Measurements from ENCODE around the gene APBA2. TPM values are rescaled to one million over a fixed set of nuclear protein-coding genes. Genes with fewer than 3 reads are reported as not detected.

Gene APBA2
- total RNA-seq, 1 experiment from 2014 or later = not detected

GRCh38 chr15:28890711-28891495 is 5.1 kb downstream of the APBA2 start:
- no peaks in the 10 kb centered on the region for H3K27me3 ChIP-seq (replicated peaks; ENCODE audit: control insufficient read depth, insufficient read depth, low read length)
- Mint-ChIP-seq H3K9me3 (ENCODE audit: unreplicated experiment) (no peaks in the 10 kb centered on the region), H3K4me1 (ENCODE audit: low read depth, unreplicated experiment) (no peaks in the 10 kb centered on the region), H3K4me3 (ENCODE audit: unreplicated experiment) (no peak overlapping the region), H3K27me3 (ENCODE audit: insufficient read depth, unreplicated experiment) (no peaks in the 10 kb centered on the region), H3K27ac (ENCODE audit: unreplicated experiment) (no peak overlapping the region), H3K36me3 (ENCODE audit: insufficient read depth, unreplicated experiment) (no peaks in the 10 kb centered on the region)
- no peak for DNase-seq
- no peaks in the 10 kb centered on the region for H3K9me3 ChIP-seq
- no peaks in the 10 kb centered on the region for H3K4me1 ChIP-seq
- H3K36me3 ChIP-seq (ENCODE audit: control insufficient read depth, insufficient read depth, low read length) = no peaks in the 10 kb centered on the region
- TF ChIP-seq CTCF (IDR thresholded peaks at IDR 0.05; ENCODE audit: insufficient read depth in 1 of 2, low read depth in 1 of 2, low read length in 1 of 2, severe bottlenecking in 1 of 2, unreplicated experiment in 1 of 2) = no peak
- intact Hi-C loops (cut with micrococcal nuclease; ENCODE audit: unreplicated experiment) = no loop called here
- H3K4me3 ChIP-seq (ENCODE audit: low read depth, low read length) = no peak overlapping the region
- ChIA-PET CTCF (no interaction called here), POLR2A (no interaction called here)
- no TSS peak for BruUV-seq (replicated peaks)

DNA sequence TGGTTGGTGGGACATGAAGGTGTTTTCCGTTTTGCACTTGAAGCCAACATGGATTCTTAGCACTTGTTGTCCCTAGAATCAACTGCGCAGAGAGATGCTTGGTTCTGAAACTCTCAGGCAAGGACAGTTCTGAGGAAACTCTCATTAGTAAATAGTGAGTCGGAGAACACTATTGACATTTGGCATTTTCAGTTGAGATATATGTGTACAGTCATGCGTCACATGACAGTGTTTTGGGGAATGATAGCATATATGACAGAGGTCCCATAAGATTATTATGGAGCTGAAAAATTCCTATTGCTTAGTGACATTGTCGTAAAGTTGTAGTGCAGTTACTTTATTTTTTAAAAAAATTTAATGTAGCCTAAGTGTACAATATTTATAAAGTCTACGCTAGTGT is 5.8 kb downstream of the APBA2 start:
- H3K4me1 ChIP-seq = no peaks in the 10 kb centered on the region
- Mint-ChIP-seq H3K4me1 (ENCODE audit: low read depth, unreplicated experiment) (no peaks in the 10 kb centered on the region), H3K9me3 (ENCODE audit: unreplicated experiment) (no peaks in the 10 kb centered on the region), H3K4me3 (ENCODE audit: unreplicated experiment) (no peak overlapping the region), H3K36me3 (ENCODE audit: insufficient read depth, unreplicated experiment) (no peaks in the 10 kb centered on the region), H3K27me3 (ENCODE audit: insufficient read depth, unreplicated experiment) (no peaks in the 10 kb centered on the region), H3K27ac (ENCODE audit: unreplicated experiment) (no peak overlapping the region)
- no peak for DNase-seq
- no peaks in the 10 kb centered on the region for H3K36me3 ChIP-seq (ENCODE audit: control insufficient read depth, insufficient read depth, low read length)
- H3K27me3 ChIP-seq (replicated peaks; ENCODE audit: control insufficient read depth, insufficient read depth, low read length) = no peaks in the 10 kb centered on the region
- no peak overlapping the region for H3K4me3 ChIP-seq (ENCODE audit: low read depth, low read length)
- no peaks in the 10 kb centered on the region; the same call in 1 of the 2 replicates for H3K9me3 ChIP-seq
- POLR2A ChIA-PET = no interaction called here
- BruUV-seq (replicated peaks) = no TSS peak
- intact Hi-C loops (cut with micrococcal nuclease; ENCODE audit: unreplicated experiment) = no loop called here
- no peak for TF ChIP-seq CTCF (IDR thresholded peaks at IDR 0.05; ENCODE audit: insufficient read depth in 1 of 2, low read depth in 1 of 2, low read length in 1 of 2, severe bottlenecking in 1 of 2, unreplicated experiment in 1 of 2)
- CTCF ChIA-PET = no interaction called here

DNA sequence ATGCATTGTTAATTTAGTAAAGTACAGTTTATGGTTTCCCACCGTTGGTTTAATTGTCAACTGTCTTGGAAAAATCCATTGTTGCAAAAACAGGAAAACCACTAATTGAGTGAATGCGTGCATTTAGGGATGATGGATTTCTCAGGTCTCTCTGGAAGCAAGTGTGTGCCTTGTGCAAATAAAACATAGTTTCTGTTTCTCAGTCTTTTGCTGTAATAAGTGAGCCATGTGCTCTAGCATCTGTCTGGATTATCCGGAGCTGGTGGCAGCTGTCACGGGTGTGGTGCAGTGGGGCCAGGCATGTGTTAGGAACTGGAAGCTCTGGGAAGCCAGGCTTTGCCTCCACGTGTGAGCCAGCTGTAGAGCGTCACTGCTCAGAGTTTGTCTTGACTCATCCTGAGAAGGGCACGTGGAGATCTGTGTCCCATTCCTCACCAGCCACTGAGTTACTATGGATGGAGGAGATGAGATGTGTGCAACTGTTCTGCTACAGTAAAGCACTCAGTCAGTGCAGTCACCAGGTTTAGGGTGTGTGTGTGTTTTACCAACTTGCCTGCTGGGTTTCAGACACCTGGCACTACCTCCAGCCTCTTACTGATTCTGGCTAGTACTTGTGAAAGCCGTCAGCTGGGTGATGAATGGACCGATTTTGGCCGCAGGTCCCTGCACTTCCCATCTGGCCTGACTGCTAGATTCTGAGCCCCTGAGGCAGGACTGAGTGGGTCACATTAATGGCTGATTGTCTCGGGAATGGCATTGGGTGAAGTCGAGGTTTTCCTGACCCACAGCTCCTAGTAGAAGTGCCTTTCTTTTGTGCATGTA is 7.2 kb downstream of the APBA2 start:
- no peaks in the 10 kb centered on the region for H3K4me1 Mint-ChIP-seq (ENCODE audit: low read depth, unreplicated experiment)
- no peaks in the 10 kb centered on the region for H3K27me3 ChIP-seq (replicated peaks; ENCODE audit: control insufficient read depth, insufficient read depth, low read length)
- no peaks in the 10 kb centered on the region for H3K36me3 Mint-ChIP-seq (ENCODE audit: insufficient read depth, unreplicated experiment)
- H3K9me3 Mint-ChIP-seq (ENCODE audit: unreplicated experiment) = no peaks in the 10 kb centered on the region
- no peak overlapping the region for H3K4me3 ChIP-seq (ENCODE audit: low read depth, low read length)
- CTCF ChIA-PET = no interaction called here
- H3K4me3 Mint-ChIP-seq (ENCODE audit: unreplicated experiment) = no peak overlapping the region
- no peaks in the 10 kb centered on the region for H3K36me3 ChIP-seq (ENCODE audit: control insufficient read depth, insufficient read depth, low read length)
- H3K27me3 Mint-ChIP-seq (ENCODE audit: insufficient read depth, unreplicated experiment) = no peaks in the 10 kb centered on the region
- H3K27ac Mint-ChIP-seq (ENCODE audit: unreplicated experiment) = no peak overlapping the region
- intact Hi-C loops (cut with micrococcal nuclease; ENCODE audit: unreplicated experiment) = no loop called here
- POLR2A ChIA-PET = no interaction called here
- no peaks in the 10 kb centered on the region; the same call in 1 of the 2 replicates for H3K9me3 ChIP-seq
- TF ChIP-seq CTCF (IDR thresholded peaks at IDR 0.05; ENCODE audit: insufficient read depth in 1 of 2, low read depth in 1 of 2, low read length in 1 of 2, severe bottlenecking in 1 of 2, unreplicated experiment in 1 of 2) = no peak
- DNase-seq = no peak
- no TSS peak for BruUV-seq (replicated peaks)
- H3K4me1 ChIP-seq = no peaks in the 10 kb centered on the region
